H54 (cell line): Measurements from ENCODE around the gene ZFHX3.
A peak's percentile ranks its signal among the peaks of the same experiment; 100 is the strongest.

Experiments used
- DNase-seq: peaks from one replicate; pipeline ENCODE4 v3.0.0; 2011; ENCODE audit warnings: low spot score, mixed read lengths; ENCODE audit not compliant: insufficient read length
- FAIRE-seq: peaks from 3 replicates; lab custom pipeline; 2011; peaks lifted over from hg19 to GRCh38; lab: Jason Lieb, UNC
- POLR2A ChIP-seq: IDR thresholded peaks from 2 replicates; pipeline ENCODE4 v1.6.1; 2011; ENCODE audit warnings: low read depth, mild to moderate bottlenecking, low read length

The ZFHX3 gene, protein sequence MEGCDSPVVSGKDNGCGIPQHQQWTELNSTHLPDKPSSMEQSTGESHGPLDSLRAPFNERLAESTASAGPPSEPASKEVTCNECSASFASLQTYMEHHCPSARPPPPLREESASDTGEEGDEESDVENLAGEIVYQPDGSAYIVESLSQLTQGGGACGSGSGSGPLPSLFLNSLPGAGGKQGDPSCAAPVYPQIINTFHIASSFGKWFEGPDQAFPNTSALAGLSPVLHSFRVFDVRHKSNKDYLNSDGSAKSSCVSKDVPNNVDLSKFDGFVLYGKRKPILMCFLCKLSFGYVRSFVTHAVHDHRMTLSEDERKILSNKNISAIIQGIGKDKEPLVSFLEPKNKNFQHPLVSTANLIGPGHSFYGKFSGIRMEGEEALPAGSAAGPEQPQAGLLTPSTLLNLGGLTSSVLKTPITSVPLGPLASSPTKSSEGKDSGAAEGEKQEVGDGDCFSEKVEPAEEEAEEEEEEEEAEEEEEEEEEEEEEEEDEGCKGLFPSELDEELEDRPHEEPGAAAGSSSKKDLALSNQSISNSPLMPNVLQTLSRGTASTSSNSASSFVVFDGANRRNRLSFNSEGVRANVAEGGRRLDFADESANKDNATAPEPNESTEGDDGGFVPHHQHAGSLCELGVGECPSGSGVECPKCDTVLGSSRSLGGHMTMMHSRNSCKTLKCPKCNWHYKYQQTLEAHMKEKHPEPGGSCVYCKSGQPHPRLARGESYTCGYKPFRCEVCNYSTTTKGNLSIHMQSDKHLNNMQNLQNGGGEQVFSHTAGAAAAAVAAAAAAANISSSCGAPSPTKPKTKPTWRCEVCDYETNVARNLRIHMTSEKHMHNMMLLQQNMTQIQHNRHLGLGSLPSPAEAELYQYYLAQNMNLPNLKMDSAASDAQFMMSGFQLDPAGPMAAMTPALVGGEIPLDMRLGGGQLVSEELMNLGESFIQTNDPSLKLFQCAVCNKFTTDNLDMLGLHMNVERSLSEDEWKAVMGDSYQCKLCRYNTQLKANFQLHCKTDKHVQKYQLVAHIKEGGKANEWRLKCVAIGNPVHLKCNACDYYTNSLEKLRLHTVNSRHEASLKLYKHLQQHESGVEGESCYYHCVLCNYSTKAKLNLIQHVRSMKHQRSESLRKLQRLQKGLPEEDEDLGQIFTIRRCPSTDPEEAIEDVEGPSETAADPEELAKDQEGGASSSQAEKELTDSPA (N-terminal part only)

DNA sequence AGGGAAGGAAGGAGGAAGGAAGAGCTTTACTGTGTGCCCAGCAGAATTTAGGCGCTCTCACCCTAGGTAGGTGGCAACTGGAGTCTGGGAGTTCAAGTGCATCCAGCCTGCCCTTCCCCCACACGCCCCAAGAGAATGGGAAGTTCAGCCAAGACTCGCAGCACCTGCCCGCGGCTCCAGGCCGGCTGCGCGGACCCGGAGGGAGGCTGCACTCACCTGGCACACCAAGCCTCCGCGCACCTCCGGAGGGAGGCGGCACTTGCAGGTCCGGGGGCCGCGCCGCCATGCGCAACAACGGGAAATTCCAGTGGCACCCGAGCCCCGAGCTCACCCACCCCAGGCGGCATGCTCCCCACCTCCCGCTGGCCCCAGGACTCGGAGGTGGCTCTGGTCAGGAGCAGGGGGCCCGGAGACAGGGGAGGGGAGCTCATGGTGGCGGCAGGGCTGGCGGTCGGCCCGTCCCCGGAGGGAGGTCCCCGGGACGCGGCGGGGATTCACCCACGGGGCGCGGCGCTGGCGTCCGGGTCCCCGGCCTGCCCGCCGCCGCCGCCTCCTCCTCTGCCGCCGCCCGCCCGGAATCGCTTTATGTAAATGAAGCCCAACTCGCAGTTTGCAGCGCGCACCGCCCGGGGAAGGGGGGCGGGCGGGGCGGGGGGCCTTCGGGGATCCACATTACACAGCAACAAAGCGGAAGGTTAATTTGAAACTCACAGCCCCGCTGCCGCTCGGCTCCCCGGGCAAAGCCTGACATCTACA, at the start of gene ZFHX3:
Gene ZFHX3, minus strand, starts transcription at position 593 of the 756 bp plus-strand sequence. CDS start 87,983 bp downstream, outside the sequence.
- peak; percentile 11 for TF ChIP-seq POLR2A
- no peak for DNase-seq
- FAIRE-seq: no peak

DNA sequence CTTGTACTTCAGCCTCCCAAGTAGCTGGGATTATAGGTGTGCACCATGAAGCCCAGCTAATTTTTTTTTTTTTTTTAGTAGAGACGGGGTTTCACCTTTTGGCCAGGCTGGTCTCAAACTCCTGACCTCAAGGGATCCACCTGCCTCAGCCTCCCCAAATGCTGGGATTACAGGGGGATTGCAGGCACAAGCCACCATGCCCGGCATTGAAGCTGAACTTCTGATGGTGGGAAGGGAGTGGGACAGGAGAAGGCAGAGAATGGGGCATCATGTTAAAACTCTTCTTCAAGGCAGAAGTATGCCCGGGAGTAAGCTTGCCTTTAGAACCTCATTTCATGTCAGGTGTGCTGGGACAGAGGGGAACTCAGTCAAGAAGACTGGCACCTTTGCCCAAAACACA, 48.6 kb upstream of the ZFHX3 start:
- no peak for DNase-seq
- no peak for TF ChIP-seq POLR2A
- no peak for FAIRE-seq

DNA sequence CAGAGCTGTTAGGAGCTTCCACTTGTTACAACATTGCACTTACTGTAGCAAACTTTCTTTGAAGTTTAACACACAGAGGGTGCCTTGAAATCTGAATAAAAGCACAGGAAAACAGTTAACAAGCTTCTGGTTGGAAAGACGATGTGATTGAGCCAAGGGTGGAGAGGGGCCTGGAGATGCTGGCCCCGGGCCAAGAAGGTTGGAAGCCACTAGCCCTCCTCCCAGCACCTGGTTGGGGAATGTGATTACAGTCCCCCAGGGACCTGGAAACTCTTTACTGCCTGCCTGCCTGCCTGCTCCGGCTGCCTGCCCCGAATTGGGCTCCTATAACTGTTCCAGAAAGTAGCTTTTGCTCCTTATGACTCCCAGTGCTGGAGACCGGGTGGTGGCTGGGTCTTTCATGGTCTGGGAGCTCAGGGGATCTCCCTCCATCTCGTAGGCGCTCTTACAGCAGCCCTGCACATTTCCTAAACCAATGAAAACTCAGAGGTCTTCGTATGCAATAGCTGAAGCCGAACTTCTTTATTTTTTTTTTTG, 48.0 kb upstream of the ZFHX3 start:
- FAIRE-seq: no peak

GRCh38 chr16:73095142-73095820, 47.4 kb upstream of the ZFHX3 start:
- FAIRE-seq: no peak
- no peak for TF ChIP-seq POLR2A
- DNase-seq: no peak

More for the DNA sequence above, 48.0 kb upstream of the ZFHX3 start:
- DNase-seq: no peak
- TF ChIP-seq POLR2A: no peak

GRCh38 chr16:73094371-73094770, 46.4 kb upstream of the ZFHX3 start:
- no peak for TF ChIP-seq POLR2A
- no peak for DNase-seq
- FAIRE-seq: no peak

GRCh38 chr16:73093146-73094144, 45.5 kb upstream of the ZFHX3 start:
- no peak for FAIRE-seq
- DNase-seq: no peak
- TF ChIP-seq POLR2A: no peak

GRCh38 chr16:73092236-73092781, 44.4 kb upstream of the ZFHX3 start:
- DNase-seq (no peak), FAIRE-seq (no peak)
- no peak for TF ChIP-seq POLR2A

DNA sequence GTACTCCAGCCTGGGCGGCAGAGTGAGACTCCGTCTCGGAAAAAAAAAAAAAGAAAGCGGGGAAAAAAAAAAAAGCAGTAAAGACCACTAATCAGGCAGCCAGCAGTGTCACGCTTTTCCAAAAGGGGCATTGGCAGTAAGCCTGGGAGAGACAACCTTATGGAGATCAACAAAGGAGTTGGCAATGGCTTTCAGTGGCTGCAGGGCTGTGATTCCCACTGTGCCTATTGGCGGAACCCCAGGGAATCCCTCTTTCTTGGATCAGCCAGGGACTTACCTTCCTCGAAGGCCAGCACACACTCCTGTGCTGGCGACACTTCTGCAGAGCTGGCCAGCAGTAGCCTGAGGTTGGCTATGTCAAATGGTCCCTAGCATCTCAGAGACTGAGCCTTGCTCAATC, 43.2 kb upstream of the ZFHX3 start:
- DNase-seq (no peak), FAIRE-seq (no peak)
- TF ChIP-seq POLR2A: no peak

GRCh38 chr16:73089420-73089819, 41.5 kb upstream of the ZFHX3 start:
- DNase-seq (no peak), FAIRE-seq (no peak)
- no peak for TF ChIP-seq POLR2A

GRCh38 chr16:73086108-73086507, 38.2 kb upstream of the ZFHX3 start:
- DNase-seq: no peak
- TF ChIP-seq POLR2A: no peak
- no peak for FAIRE-seq

DNA sequence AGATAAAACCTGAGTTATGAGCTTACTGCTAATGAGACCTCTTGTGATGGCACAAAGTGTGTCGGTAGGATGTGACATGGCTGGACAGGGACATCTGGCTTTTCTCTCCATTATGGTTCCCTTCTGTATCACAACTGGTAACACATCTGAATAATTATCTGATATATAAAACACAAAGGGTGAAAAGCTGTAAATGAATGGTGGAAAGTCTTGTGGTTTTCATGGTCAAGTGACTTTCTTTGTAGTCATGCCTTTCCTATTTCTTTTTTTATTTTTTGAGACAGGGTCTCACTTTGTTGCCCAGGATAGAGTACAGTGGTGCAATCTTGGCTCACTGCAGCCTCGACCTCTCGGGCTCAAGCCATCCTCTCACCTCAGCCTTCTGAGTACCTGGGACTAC, 35.3 kb upstream of the ZFHX3 start:
- no peak for FAIRE-seq
- TF ChIP-seq POLR2A: no peak
- DNase-seq: no peak

GRCh38 chr16:73082634-73083051, 34.7 kb upstream of the ZFHX3 start:
- DNase-seq (peak; percentile 71), FAIRE-seq (peak; percentile 70)
